Endothelial cell of umbilical vein (primary cell): Measurements from ENCODE around the gene FHIP2A. TPM values are rescaled to one million over a fixed set of nuclear protein-coding genes. Genes with fewer than 3 reads are reported as not detected.

Source experiments
- BruUV-seq: library from RNA; stranded (reverse); fragments of 400-500 nt; replicated peaks from 2 replicates; lab custom pipeline; 2021; lab: Mats Ljungman, UMichigan
- CTCF ChIA-PET: fragments of 300-600, 350-600 bp; sonication (Branson Sonifier 250); formaldehyde crosslinking; loops from one replicate; lab custom pipeline; 2021; ENCODE audit warnings: antibody characterized with exemption, inconsistent platforms; lab: Charles Lee
- POLR2A ChIA-PET: fragments of 300-600, 350-600 bp; sonication (Branson Sonifier 250); formaldehyde crosslinking; loops from one replicate; lab custom pipeline; 2021; ENCODE audit warnings: antibody characterized with exemption, inconsistent platforms; lab: Charles Lee
- DNase-seq: peaks from one replicate; pipeline ENCODE4 v3.0.0-alpha.2; 2011; ENCODE audit warnings: low read depth, low spot score
- FAIRE-seq: peaks from 2 replicates; lab custom pipeline; 2011; peaks lifted over from hg19 to GRCh38; lab: Jason Lieb, UNC
- H2AFZ ChIP-seq: 2 replicates; pipeline ENCODE4 v1.6.0; 2012; ENCODE audit warnings: low read depth, low read length, control low read depth, inconsistent platforms
- H3K27ac ChIP-seq: 2 replicates; pipeline ENCODE4 v1.5.1; 2011; ENCODE audit warnings: low read depth, mild to moderate bottlenecking, control low read depth, low read length, moderate library complexity; ENCODE audit not compliant: insufficient read depth
- H3K27me3 ChIP-seq, 2 experiments: 2 replicates each; pipeline versions ENCODE4 v1.6.0 to v1.6.1; 2011; ENCODE audit warnings: low read length in 2 of 2, mixed read lengths in 1 of 2; ENCODE audit not compliant: control insufficient read depth in 2 of 2, insufficient read depth in 2 of 2
- H3K36me3 ChIP-seq, 2 experiments: 2 replicates in 1 of 2; 3 replicates in 1 of 2; pipeline ENCODE4 v1.5.1; 2011; ENCODE audit warnings: low read length in 2 of 2, mild to moderate bottlenecking in 1 of 2, moderate library complexity in 1 of 2; ENCODE audit not compliant: control insufficient read depth in 2 of 2, insufficient read depth in 2 of 2; ENCODE audit errors: extremely low read depth in 1 of 2
- H3K4me1 ChIP-seq: 3 replicates; pipeline ENCODE4 v1.5.1; 2011; ENCODE audit warnings: mild to moderate bottlenecking, low read length; ENCODE audit not compliant: control insufficient read depth, insufficient read depth; ENCODE audit errors: extremely low read depth
- H3K4me2 ChIP-seq: 2 replicates; pipeline ENCODE4 v1.6.1; 2011; ENCODE audit warnings: low read length, control low read depth, mixed read lengths; ENCODE audit not compliant: insufficient read depth
- H3K4me3 ChIP-seq, 3 experiments: fragments of 200-600 bp in 1 of 3; sonication (generic), shearing (Covaris generic) in 1 of 3; replicated peaks in 1 of 3; 2 replicates each; pipeline ENCODE4 v1.5.1; 2011 to 2016; ENCODE audit warnings: control low read depth in 3 of 3, low read length in 3 of 3, mild to moderate bottlenecking in 2 of 3, inconsistent platforms in 1 of 3, low read depth in 1 of 3, moderate library complexity in 1 of 3; ENCODE audit not compliant: insufficient read depth in 1 of 3
- H3K79me2 ChIP-seq: 2 replicates; pipeline ENCODE4 v1.6.0; 2012; ENCODE audit warnings: low read length, inconsistent platforms; ENCODE audit not compliant: control insufficient read depth, insufficient read depth
- H3K9ac ChIP-seq: replicated peaks from 2 replicates; pipeline ENCODE3; 2011; ENCODE audit warnings: low read length, control low read depth; ENCODE audit not compliant: insufficient read depth; ENCODE audit errors: extremely low read depth
- H3K9me1 ChIP-seq: replicated peaks from 3 replicates; pipeline ENCODE4 v1.6.0; 2011; ENCODE audit warnings: mild to moderate bottlenecking, low read length; ENCODE audit not compliant: control insufficient read depth, insufficient read depth; ENCODE audit errors: extremely low read depth
- H3K9me3 ChIP-seq: replicated peaks from 2 replicates; pipeline ENCODE4 v1.5.1; 2012; ENCODE audit warnings: low read length, inconsistent platforms; ENCODE audit not compliant: control insufficient read depth, insufficient read depth
- H4K20me1 ChIP-seq: replicated peaks from 2 replicates; pipeline ENCODE3; 2011; ENCODE audit warnings: mild to moderate bottlenecking, low read length; ENCODE audit not compliant: control insufficient read depth, insufficient read depth; ENCODE audit errors: extremely low read depth
- CTCF ChIP-seq, 2 donors: IDR thresholded peaks; 1 replicate in 1 of 2; 2 replicates in 1 of 2; pipeline ENCODE4 v1.5.1; 2011; ENCODE audit warnings: low read length in 2 of 2, mild to moderate bottlenecking in 2 of 2, moderate library complexity in 2 of 2, control low read depth in 1 of 2, inconsistent platforms in 1 of 2, low read depth in 1 of 2; ENCODE audit not compliant: insufficient read depth in 1 of 2; ENCODE audit errors: extremely low read depth in 1 of 2
- EZH2 ChIP-seq: IDR thresholded peaks from 2 replicates; pipeline ENCODE4 v1.6.1; 2012; ENCODE audit warnings: borderline replicate concordance, low read depth, mild to moderate bottlenecking, moderate library complexity, low read length, inconsistent platforms; ENCODE audit not compliant: severe bottlenecking
- FOS ChIP-seq: IDR thresholded peaks from 2 replicates; pipeline ENCODE4 v1.6.1; 2011; ENCODE audit warnings: mild to moderate bottlenecking, low read length, moderate library complexity, borderline replicate concordance; ENCODE audit not compliant: insufficient read depth
- GATA2 ChIP-seq: IDR thresholded peaks from 2 replicates; pipeline ENCODE4 v1.7.0; 2011; ENCODE audit warnings: low read depth, mild to moderate bottlenecking, moderate library complexity, mixed read lengths, low read length; ENCODE audit not compliant: insufficient read length, insufficient read depth
- JUN ChIP-seq: IDR thresholded peaks from 2 replicates; pipeline ENCODE4 v1.6.1; 2011; ENCODE audit warnings: borderline replicate concordance, low read depth; ENCODE audit not compliant: insufficient read length, insufficient read depth
- MAX ChIP-seq: IDR thresholded peaks from 2 replicates; pipeline ENCODE4 v1.6.1; 2011; ENCODE audit not compliant: insufficient read depth, insufficient read length
- MYC ChIP-seq: IDR thresholded peaks from one replicate; pipeline ENCODE4 v1.6.1; 2011; ENCODE audit warnings: mild to moderate bottlenecking, low read depth, low read length
- POLR2A ChIP-seq: IDR thresholded peaks from 2 replicates; pipeline ENCODE4 v1.6.1; 2012; ENCODE audit warnings: low read depth, mild to moderate bottlenecking, control low read depth, low read length
- POLR2AphosphoS5 ChIP-seq: IDR thresholded peaks from 2 replicates; pipeline ENCODE4 v1.6.1; 2012; ENCODE audit warnings: low read depth, mild to moderate bottlenecking, control low read depth, low read length, moderate library complexity; ENCODE audit not compliant: insufficient read depth
- dilution Hi-C: fragments of 300-500 bp; cut with MboI; formaldehyde crosslinking; loops from one replicate; pipeline ENCODE4 v1.15.0; 2019; ENCODE audit warnings: low sequenced_read_pairs; ENCODE audit not compliant: extremely low pct_ligation_motif_present
- intact Hi-C: fragments of 100-400 bp; cut with micrococcal nuclease; formaldehyde crosslinking; loops from one replicate; pipeline ENCODE4 v1.10.0; 2022
- polyA plus RNA-seq, 4 experiments: library from polyadenylated mRNA; depleted of rRNA in 3 of 4; stranded (reverse) in 3 of 4; unstranded in 1 of 4; fragments of >200 nt; gene quantifications; 2 replicates each; pipeline versions ENCODE4 v1.2.1 to v1.2.3, GENCODE V29; 2011 to 2012; ENCODE audit warnings: missing spikeins in 1 of 4
- total RNA-seq: library from RNA; stranded (reverse); gene quantifications from 2 replicates; pipeline ENCODE4 v1.2.3, GENCODE V29; 2021

Gene FHIP2A
- total and polyA plus RNA-seq, 2 donors (not counting 3 experiments of a cell fraction or from before 2014, with no cell fraction given) = 13.3 to 39.6 TPM

GRCh38 chr10:114851336-114851735 lies 29.8 kb downstream of the FHIP2A start:
- Histone ChIP-seq H2AFZ (no peak overlapping the region), H3K4me1 (peaks cover 18% of the 10 kb centered on the region), H3K79me2 (no peaks in the 10 kb centered on the region), H3K9ac (no peak overlapping the region), H3K4me2 (no peak overlapping the region), H3K9me3 (no peaks in the 10 kb centered on the region), H3K36me3 (peaks cover 17 to 20% of the 10 kb centered on the region in 2 experiments), H3K27me3 (no peaks in the 10 kb centered on the region), H4K20me1 (no peaks in the 10 kb centered on the region), H3K27ac (no peak overlapping the region), H3K4me3 (no peak overlapping the region), H3K9me1 (no peaks in the 10 kb centered on the region)
- dilution Hi-C loops (no loop called here), intact Hi-C loops (no loop called here)
- ChIA-PET POLR2A (no interaction called here), CTCF (no interaction called here)
- no peak for FAIRE-seq
- no peak for DNase-seq
- TF ChIP-seq POLR2AphosphoS5 (no peak), POLR2A (no peak), MYC (no peak)
- BruUV-seq = no TSS peak

GRCh38 chr10:114852197-114852596 lies 30.6 kb downstream of the FHIP2A start:
- H3K9ac ChIP-seq = no peak overlapping the region
- H3K9me3 ChIP-seq = no peaks in the 10 kb centered on the region
- CTCF ChIA-PET = no interaction called here
- no peak overlapping the region for H3K4me2 ChIP-seq
- FAIRE-seq = no peak
- peaks cover 16 to 20% of the 10 kb centered on the region in 2 experiments for H3K36me3 ChIP-seq
- no peak overlapping the region for H2AFZ ChIP-seq
- H4K20me1 ChIP-seq = no peaks in the 10 kb centered on the region
- no peaks in the 10 kb centered on the region for H3K9me1 ChIP-seq
- BruUV-seq = no TSS peak
- no peak for DNase-seq
- H3K4me1 ChIP-seq = peaks cover 27% of the 10 kb centered on the region
- POLR2A ChIA-PET = no interaction called here
- no peaks in the 10 kb centered on the region for H3K27me3 ChIP-seq
- dilution Hi-C loops (no loop called here), intact Hi-C loops (no loop called here)
- TF ChIP-seq POLR2AphosphoS5 (no peak), CTCF (IDR thresholded peaks at IDR 0.05; ENCODE audit: extremely low read depth in 1 of 2, insufficient read depth in 1 of 2, low read depth in 1 of 2, low read length in 2 of 2) (no peak), JUN (no peak), FOS (no peak), MYC (no peak), EZH2 (no peak), POLR2A (no peak), MAX (no peak), GATA2 (no peak)
- H3K4me3 ChIP-seq = no peak overlapping the region
- H3K79me2 ChIP-seq = no peaks in the 10 kb centered on the region
- H3K27ac ChIP-seq = no peak overlapping the region
